Measurements from ENCODE around the gene DSCAM. TPM values are rescaled to one million over a fixed set of nuclear protein-coding genes. Genes with fewer than 3 reads are reported as not detected.

The DSCAM gene
- total and polyA plus RNA-seq, 2 donors (not counting 1 experiment from before 2014, with no cell fraction given), result under 0.01 to 0.01 TPM

DNA sequence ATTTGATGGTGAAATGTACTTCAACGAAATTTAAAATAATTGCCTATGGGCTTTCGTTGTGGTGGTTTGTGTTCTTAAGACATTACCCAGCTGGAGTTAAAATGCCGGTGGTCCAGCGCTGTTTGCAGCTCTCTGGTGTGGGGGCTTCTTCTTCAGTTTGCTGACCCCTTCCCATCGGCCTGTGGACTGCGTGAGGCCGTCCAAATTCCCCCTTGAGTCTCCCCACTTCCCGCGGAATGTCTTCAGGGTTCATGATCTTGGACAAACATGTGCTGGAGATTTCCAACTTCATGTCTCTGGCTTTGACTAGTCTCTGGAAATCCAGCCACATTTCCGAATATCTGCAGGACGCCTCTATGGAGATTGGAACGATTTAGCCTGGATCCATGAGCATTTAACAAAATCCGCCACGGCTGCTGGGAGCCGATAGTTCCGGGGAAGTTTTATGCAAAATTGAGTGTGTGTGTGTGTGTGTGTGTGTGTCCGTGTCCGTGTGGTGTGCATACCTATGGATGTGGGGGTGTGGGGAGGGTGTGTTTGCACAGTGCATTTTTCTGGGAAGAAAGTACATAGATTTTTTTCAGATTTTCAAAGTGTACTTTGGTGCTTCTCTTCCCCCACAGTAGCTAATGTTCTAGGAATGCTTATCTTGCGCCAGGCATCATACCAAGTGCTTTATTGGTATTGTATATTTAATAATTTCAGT, 862.5 kb downstream of the DSCAM start:
- H3K27ac ChIP-seq (ENCODE audit: insufficient read depth, low read length), result no peak overlapping the region
- DNase-seq (ENCODE audit: low read depth in 2 of 2), result no peak
- no peaks in the 10 kb centered on the region for H3K4me1 ChIP-seq (ENCODE audit: control insufficient read depth, extremely low read depth, insufficient read depth, low read length)
- H3K79me2 ChIP-seq (ENCODE audit: control insufficient read depth, insufficient read depth, low read length), result no peaks in the 10 kb centered on the region
- no peak overlapping the region for H3K4me2 ChIP-seq (ENCODE audit: extremely low read depth, insufficient read depth, low read length)
- no peak for TF ChIP-seq CTCF (conservative IDR thresholded peaks at IDR 0.05 in 1 of 2, IDR thresholded peaks at IDR 0.05 in 1 of 2; ENCODE audit: low read depth in 1 of 2, low read length in 2 of 2)
- no peak for TF ChIP-seq EZH2 (IDR thresholded peaks at IDR 0.05; ENCODE audit: low read length, missing control alignments)
- no peaks in the 10 kb centered on the region for H3K36me3 ChIP-seq (ENCODE audit: control insufficient read depth, insufficient read depth, low read length)
- no peaks in the 10 kb centered on the region for H3K9me3 ChIP-seq (ENCODE audit: control insufficient read depth, insufficient read depth, low read depth, low read length)
- no peak overlapping the region for H2AFZ ChIP-seq (ENCODE audit: low read length)
- H4K20me1 ChIP-seq (ENCODE audit: control insufficient read depth, extremely low read depth, insufficient read depth, low read length), result no peaks in the 10 kb centered on the region
- no peaks in the 10 kb centered on the region for H3K27me3 ChIP-seq (ENCODE audit: control insufficient read depth, insufficient read depth, low read length)
- H3K9ac ChIP-seq (ENCODE audit: insufficient read depth, low read length), result no peak overlapping the region
- H3K4me3 ChIP-seq (replicated peaks in 1 of 4; ENCODE audit: control extremely low read depth in 1 of 4, insufficient read depth in 1 of 4, low read depth in 3 of 4, low read length in 4 of 4), result no peak overlapping the region

DNA sequence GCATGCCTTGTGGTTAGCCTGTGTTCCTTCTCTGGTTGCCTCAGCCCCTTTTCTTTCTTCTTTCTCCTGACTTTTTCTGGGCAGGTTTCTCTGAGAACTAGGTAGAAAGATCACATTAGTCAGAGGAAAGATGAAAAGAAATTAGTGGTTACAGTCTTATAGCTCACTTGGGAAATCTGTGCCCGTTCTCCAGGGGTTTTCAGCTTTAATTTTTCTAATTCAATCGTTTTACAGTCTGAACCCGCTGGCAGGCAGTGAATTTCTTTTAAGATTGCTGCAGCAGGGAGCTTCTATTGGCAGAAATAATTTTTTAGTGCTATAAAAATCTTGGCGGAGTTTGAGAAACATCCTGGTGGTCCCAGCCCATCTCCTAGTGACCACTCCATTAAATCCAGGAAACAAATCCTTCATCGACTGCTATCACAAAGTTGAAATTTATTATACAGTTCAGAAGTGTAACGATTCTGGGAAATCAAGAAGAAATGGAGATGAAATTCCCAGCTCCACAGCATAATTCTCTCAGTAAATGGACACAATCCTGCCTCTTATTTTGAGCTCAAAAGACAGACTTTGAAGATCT, 866.6 kb downstream of the DSCAM start:
- Histone ChIP-seq H3K9me3 (ENCODE audit: control insufficient read depth, insufficient read depth, low read depth, low read length) (no peaks in the 10 kb centered on the region), H3K27me3 (ENCODE audit: control insufficient read depth, insufficient read depth, low read length) (no peaks in the 10 kb centered on the region), H2AFZ (ENCODE audit: low read length) (no peak overlapping the region), H3K9ac (ENCODE audit: insufficient read depth, low read length) (no peak overlapping the region), H3K79me2 (ENCODE audit: control insufficient read depth, insufficient read depth, low read length) (no peaks in the 10 kb centered on the region), H3K36me3 (ENCODE audit: control insufficient read depth, insufficient read depth, low read length) (no peaks in the 10 kb centered on the region), H4K20me1 (ENCODE audit: control insufficient read depth, extremely low read depth, insufficient read depth, low read length) (no peaks in the 10 kb centered on the region), H3K4me3 (replicated peaks in 1 of 4; ENCODE audit: control extremely low read depth in 1 of 4, insufficient read depth in 1 of 4, low read depth in 3 of 4, low read length in 4 of 4) (no peak overlapping the region), H3K4me1 (ENCODE audit: control insufficient read depth, extremely low read depth, insufficient read depth, low read length) (no peaks in the 10 kb centered on the region), H3K4me2 (ENCODE audit: extremely low read depth, insufficient read depth, low read length) (no peak overlapping the region), H3K27ac (ENCODE audit: insufficient read depth, low read length) (no peak overlapping the region)
- DNase-seq (ENCODE audit: low read depth in 2 of 2), result no peak
- TF ChIP-seq CTCF (conservative IDR thresholded peaks at IDR 0.05 in 1 of 2, IDR thresholded peaks at IDR 0.05 in 1 of 2; ENCODE audit: low read depth in 1 of 2, low read length in 2 of 2) (no peak), EZH2 (IDR thresholded peaks at IDR 0.05; ENCODE audit: low read length, missing control alignments) (no peak)

DNA sequence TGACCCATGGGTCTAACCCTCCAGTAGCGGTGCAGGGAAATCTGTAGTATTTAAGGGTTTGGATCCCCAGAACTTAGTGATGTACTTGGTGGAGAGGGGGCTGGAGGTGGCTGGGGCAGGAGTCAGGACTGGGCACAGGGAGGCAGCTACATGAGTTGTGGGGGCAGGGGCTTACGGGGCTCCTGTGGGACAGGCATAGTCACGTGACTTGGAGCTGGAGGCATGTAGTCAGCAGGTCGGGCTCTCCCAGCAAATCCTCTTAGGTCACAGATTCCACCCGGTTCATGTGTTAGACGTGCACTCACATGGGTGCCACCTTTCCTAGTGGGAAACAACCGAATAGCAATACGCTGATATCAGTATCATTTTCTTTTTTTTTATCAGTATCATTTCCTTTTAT, 867.6 kb downstream of the DSCAM start:
- no peak for DNase-seq (ENCODE audit: low read depth in 2 of 2)
- H3K36me3 ChIP-seq (ENCODE audit: control insufficient read depth, insufficient read depth, low read length), result no peaks in the 10 kb centered on the region
- H3K4me3 ChIP-seq (replicated peaks in 1 of 4; ENCODE audit: control extremely low read depth in 1 of 4, insufficient read depth in 1 of 4, low read depth in 3 of 4, low read length in 4 of 4), result no peak overlapping the region
- H3K9me3 ChIP-seq (ENCODE audit: control insufficient read depth, insufficient read depth, low read depth, low read length), result no peaks in the 10 kb centered on the region
- no peaks in the 10 kb centered on the region for H3K4me1 ChIP-seq (ENCODE audit: control insufficient read depth, extremely low read depth, insufficient read depth, low read length)
- H3K9ac ChIP-seq (ENCODE audit: insufficient read depth, low read length), result no peak overlapping the region
- H2AFZ ChIP-seq (ENCODE audit: low read length), result no peak overlapping the region
- no peaks in the 10 kb centered on the region for H3K79me2 ChIP-seq (ENCODE audit: control insufficient read depth, insufficient read depth, low read length)
- H4K20me1 ChIP-seq (ENCODE audit: control insufficient read depth, extremely low read depth, insufficient read depth, low read length), result no peaks in the 10 kb centered on the region
- no peaks in the 10 kb centered on the region for H3K27me3 ChIP-seq (ENCODE audit: control insufficient read depth, insufficient read depth, low read length)
- no peak overlapping the region for H3K27ac ChIP-seq (ENCODE audit: insufficient read depth, low read length)
- TF ChIP-seq EZH2 (IDR thresholded peaks at IDR 0.05; ENCODE audit: low read length, missing control alignments) (no peak), CTCF (conservative IDR thresholded peaks at IDR 0.05 in 1 of 2, IDR thresholded peaks at IDR 0.05 in 1 of 2; ENCODE audit: low read depth in 1 of 2, low read length in 2 of 2) (no peak)
- H3K4me2 ChIP-seq (ENCODE audit: extremely low read depth, insufficient read depth, low read length), result no peak overlapping the region
